ENCODE results near the gene MMP14.
"Not testable (repeated sequence)": the region's sequence is repeated elsewhere in the genome, so short reads cannot be mapped to it uniquely, and the experiment has no call there.

The MMP14 gene

DNA sequence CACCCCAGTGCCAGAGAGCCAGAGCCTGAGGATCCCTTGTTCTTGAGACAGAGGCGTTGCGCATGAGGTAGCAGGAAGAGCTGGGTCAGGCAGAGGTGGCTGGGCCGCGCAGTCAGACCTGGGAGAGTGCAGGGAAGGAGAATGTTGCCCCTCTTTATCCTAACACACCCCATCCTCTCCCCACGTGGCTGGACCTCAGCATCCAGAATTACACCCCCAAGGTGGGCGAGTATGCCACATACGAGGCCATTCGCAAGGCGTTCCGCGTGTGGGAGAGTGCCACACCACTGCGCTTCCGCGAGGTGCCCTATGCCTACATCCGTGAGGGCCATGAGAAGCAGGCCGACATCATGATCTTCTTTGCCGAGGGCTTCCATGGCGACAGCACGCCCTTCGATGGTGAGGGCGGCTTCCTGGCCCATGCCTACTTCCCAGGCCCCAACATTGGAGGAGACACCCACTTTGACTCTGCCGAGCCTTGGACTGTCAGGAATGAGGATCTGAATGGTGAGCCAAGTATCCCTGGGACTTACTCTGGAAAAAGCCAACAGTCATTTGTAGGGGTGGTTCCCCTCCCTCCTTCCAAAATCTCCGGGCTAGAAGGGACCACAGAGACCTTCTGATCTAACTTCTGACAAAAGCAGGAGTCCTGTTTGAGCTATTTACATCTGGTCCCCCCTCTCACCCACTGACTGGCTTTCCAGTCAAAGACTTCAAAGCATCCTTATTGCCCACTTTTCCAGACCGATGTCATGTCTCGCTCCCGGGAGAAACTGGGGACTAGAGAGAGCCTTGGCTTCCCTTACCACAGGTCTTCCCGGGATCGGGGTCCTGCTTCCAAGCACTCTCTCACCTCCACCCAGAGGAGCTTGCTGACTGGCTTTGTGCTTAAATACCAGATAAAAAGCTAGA is 6.1 kb downstream of the MMP14 start:
- no peak for DNase-seq

DNA sequence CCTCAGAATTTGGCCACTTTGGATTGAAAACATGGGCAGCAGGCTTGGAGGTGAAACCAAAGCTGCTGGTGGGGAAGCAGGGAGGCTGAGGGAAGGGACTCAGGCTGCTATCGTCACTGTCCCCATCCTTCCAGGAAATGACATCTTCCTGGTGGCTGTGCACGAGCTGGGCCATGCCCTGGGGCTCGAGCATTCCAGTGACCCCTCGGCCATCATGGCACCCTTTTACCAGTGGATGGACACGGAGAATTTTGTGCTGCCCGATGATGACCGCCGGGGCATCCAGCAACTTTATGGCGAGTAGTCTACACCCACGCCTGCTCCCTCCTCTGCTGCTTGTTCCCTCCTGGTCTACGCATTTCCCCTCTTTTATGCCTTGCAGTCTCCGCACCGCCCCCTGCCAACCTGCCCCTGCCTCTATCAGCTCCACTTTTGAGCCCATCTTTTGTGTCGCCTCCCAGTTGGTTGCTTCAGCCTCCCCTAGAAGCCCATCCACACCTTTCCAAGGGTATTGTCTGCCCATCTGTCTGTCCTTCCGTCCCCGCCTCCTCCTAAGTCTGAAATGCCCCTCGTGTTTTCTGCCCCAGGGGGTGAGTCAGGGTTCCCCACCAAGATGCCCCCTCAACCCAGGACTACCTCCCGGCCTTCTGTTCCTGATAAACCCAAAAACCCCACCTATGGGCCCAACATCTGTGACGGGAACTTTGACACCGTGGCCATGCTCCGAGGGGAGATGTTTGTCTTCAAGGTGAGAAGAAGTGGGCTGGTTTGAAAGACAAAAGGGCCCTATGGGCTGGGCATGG is 6.9 kb downstream of the MMP14 start:
- DNase-seq = no peak

DNA sequence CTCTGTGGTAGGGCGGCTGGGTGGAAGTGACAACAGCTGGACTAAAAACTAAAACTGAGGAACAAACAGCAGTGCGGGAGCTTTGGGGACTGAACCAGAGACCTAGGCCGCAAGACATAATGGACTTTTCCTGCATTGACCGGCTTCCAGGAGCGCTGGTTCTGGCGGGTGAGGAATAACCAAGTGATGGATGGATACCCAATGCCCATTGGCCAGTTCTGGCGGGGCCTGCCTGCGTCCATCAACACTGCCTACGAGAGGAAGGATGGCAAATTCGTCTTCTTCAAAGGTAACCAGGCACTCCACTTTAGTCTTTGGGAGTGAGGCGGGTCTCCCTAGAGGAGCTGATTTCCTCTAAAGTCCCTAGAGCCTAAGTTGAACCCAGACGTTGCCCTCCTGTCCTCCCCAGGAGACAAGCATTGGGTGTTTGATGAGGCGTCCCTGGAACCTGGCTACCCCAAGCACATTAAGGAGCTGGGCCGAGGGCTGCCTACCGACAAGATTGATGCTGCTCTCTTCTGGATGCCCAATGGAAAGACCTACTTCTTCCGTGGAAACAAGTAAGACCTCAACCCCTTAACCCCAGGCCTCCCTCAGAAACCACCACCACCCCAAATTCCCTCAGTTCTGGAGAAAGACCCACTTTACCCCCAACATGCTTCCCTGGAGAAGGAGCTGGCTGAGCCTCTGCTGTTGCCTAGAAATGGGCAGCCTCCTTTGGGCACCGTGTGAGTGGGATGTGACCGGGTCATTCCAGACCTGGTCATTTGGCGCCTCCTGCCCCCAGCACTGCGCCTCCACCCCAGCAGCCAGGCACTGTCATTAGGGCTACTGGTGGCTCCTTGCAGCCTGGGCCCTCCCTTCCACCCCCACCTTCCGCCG is 8.1 kb downstream of the MMP14 start:
- DNase-seq = no peak

DNA sequence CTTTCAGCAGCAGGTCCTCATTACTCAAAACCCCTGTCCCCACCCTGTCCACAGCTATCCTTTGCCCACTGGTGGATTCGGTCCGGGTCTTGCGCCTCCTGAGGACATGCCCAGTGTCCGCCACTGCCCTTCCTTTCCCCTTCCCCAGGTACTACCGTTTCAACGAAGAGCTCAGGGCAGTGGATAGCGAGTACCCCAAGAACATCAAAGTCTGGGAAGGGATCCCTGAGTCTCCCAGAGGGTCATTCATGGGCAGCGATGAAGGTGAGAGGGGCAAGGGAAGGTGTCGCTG is 8.7 kb downstream of the MMP14 start:
- no peak for DNase-seq

DNA sequence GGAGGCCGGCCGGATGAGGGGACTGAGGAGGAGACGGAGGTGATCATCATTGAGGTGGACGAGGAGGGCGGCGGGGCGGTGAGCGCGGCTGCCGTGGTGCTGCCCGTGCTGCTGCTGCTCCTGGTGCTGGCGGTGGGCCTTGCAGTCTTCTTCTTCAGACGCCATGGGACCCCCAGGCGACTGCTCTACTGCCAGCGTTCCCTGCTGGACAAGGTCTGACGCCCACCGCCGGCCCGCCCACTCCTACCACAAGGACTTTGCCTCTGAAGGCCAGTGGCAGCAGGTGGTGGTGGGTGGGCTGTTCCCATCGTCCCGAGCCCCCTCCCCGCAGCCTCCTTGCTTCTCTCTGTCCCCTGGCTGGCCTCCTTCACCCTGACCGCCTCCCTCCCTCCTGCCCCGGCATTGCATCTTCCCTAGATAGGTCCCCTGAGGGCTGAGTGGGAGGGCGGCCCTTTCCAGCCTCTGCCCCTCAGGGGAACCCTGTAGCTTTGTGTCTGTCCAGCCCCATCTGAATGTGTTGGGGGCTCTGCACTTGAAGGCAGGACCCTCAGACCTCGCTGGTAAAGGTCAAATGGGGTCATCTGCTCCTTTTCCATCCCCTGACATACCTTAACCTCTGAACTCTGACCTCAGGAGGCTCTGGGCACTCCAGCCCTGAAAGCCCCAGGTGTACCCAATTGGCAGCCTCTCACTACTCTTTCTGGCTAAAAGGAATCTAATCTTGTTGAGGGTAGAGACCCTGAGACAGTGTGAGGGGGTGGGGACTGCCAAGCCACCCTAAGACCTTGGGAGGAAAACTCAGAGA is 9.6 kb downstream of the MMP14 start:
- no peak for DNase-seq

DNA sequence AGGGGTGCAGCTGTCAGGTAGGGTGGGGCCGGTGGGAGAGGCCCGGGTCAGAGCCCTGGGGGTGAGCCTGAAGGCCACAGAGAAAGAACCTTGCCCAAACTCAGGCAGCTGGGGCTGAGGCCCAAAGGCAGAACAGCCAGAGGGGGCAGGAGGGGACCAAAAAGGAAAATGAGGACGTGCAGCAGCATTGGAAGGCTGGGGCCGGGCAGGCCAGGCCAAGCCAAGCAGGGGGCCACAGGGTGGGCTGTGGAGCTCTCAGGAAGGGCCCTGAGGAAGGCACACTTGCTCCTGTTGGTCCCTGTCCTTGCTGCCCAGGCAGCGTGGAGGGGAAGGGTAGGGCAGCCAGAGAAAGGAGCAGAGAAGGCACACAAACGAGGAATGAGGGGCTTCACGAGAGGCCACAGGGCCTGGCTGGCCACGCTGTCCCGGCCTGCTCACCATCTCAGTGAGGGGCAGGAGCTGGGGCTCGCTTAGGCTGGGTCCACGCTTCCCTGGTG is 10.5 kb downstream of the MMP14 start:
- no peak for DNase-seq

DNA sequence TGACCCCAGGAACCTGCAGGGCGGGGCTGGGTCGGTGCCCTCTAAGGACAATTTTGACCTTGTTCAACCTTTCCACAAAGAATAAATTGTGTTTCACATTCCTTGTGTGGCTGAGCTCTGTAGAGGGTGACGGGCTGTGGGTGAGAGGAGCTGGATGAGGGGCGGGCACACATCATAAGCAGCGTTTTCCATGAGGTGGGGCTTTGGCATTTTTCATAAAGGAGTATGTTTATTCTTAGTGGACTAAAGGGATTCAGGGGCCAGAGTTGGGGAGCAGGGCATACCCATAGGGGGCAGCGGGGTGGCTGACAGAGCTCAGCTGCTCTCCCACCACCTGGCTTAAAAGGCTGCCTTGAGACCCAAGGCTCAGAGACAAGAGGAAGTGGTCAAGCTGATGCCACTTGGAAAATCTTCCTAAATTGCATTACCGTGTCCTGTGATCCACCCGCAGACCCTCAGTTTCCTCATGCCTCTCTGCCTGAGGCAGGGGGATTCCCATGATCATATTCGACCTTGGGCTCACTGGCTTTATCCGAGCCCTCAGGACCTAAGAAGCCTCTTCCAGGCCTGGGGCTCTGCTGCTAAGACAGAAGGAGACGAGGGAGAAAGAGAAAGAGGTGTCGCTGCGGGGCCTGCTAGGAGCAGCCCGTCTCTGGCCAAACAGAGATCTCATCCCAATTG is 11.4 kb downstream of the MMP14 start:
- no peak for DNase-seq

DNA sequence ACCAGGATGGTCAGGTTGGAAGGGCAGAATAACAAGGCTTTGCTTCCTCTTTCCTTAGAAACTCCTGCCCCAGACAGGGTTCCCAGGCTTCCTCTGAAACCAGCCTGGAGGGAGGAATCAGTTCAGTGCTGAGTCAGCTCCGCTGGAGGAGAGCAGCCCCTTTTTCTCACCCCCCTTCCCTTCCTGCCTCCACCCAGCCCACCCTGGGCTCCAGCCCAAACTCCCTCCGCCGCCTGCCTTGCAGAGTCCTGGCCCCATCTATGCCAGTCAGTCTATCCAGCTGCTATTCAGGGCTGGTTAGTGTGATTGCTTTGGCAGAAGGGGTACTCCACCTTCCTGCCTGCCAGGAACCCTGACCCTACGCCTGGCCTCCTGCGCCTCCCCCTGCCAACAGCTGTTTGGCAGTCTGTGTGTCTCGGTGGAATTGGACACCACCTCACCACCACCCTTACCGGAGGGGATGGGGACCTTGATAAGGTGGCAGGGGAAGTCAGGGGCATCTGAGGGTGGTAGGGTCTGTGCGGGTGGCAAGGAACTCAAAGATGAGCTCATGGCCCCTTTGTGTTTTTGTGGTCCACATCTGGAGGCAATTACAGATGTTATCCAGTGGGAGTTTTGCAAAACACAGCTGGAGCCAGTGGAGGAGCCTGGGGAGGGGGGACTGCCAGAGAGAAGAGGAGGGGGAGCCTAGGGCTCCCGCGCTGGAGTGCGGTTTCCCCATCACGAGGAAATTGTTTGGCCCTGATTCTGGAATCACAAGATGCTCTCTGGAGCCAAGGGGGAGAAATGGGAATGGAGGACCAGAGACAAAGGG is 12.2 kb downstream of the MMP14 start:
- no peak for DNase-seq

DNA sequence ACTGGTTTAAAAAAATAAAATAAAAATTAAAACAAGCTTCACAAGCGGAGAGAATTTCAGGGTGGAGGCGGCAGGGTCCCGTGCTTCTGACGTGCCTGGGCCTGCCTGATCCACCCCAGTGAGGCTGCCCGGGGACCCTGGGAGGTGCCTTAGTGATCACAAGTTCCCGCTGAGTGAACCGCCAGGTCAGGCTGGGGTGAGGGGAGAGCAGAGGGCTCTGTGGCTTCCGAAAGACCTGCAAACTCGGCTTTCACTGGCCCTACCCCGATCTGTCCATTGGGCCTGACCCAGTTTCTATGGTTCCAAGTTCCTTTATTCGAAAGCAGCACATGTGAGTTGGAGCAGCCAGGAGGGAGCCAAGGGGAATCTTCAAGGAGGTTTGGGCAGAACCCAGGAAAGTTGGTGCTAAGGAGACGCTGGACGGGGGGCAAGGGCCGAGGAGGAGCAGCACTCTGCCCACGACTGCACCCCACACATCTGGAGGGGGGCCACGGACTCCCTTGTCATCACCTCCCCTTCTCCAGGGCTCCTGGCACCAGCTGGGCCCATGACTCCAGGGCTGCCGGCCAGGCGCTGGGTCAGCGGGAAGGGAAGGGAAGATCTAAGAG is 12.9 kb downstream of the MMP14 start:
- no peak for DNase-seq

DNA sequence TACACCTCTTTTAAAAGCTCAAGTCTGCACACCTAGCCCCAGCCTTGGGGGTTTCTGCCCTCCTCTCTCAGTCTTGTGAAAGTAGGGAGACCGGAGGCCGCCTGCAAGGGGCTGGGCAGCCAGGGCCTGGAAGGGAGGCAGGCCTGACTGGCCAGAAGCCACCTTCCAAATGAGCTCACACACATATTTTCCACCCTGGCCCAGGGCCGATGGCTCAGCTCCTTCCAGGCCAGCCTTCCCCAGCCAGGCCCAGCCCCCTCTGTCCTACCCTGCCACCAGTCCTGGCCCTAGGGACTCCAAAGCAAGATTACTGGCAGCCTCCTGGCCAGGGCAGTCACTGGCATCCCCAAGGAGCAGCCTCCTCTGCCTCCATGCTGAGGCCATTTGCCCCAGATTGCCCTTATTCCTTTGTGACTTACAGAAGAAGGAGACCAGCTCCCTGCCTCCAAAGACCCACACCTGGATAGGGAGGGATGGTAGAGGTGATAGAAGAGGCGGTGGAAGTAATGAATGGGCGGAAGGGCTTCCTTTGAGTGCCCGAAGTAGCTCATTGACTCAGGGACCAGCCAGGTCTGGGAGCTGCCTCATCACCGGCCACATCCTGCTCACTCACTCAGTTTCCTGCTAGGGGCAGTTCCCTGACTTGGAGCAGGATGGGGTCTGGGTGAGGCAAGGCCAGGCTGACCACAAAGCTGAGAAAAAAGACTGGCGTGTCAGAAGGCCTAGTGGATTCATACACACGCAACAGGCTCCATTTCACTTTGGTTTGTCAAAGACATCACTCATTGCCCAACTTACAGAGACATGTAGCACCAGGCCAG is 14.8 kb downstream of the MMP14 start:
- DNase-seq = no peak

DNA sequence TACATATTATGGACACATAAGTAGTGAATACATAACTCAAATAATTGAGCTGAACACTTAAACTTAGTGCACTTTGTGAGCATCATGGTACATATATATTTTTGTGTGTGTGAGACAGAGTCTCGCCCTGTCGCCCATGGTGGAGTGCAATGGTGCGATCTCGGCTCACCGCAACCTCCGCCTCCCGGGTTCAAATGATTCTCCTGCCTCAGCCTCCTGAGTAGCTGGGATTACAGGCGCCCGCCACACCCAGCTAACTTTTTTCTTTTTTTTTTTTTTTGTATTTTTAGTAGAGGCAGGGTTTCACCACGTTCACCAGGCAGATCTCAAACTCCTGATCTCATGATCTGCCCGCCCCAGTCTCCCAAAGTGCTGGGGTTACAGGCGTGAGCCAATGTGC is 15.8 kb downstream of the MMP14 start:
- DNase-seq = not testable (repeated sequence)

DNA sequence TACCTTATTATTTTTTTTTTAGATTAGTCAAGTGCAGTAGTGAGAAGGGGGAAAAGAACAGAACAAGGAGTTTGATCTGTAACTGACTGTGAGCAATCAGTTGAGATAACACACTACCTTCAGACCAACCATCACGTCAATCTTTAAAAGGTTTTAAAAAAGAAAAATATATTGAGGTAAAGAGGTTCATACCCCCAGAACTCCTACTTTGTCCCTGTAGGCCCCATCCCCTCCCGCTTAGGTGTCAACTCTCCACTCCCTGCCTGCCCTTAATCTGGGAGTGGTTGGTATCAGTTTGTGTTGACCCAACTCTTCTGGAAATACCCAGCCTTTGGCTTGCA is 16.2 kb downstream of the MMP14 start:
- no peak for DNase-seq

DNA sequence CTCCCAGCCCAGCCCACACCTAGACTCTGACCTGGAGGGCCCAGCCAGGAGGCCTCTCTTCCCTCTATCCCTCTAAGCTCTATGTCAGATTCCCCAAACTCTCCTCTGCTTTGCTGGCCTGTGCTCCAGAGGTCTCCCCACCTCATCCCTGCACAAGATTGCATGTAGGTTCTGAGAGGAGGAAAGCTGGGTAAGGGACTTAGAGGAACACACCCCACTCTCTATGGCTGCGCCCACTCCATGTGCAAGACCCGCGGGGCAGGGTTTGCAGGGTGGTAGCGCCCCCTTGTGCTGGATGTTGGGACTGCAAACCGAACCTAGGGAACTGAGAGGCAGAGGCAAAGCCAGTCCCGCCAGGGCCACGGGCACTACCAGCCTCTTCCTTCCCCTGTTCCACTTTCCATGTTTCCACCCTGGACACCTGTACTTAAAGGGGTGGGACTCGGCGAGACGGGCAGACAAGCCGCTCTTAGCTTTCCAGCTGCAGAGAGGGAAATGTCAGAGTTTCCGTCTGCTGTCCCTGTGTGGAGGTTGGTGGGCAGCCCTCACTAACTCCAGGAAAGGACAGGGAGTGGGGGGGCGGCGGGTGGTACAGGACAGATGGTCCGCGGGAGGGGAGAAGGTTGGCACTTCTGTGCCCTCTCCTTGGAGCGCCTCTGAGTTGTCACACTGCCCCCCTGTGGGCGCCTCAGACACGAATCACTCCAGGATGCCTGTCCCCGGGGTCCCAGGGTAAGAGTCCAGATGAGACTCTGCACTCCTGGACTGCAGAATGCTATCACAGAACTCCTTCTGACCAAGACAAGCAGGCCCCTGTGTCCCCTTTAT is 16.8 kb downstream of the MMP14 start:
- DNase-seq = peak; percentile 90

DNA sequence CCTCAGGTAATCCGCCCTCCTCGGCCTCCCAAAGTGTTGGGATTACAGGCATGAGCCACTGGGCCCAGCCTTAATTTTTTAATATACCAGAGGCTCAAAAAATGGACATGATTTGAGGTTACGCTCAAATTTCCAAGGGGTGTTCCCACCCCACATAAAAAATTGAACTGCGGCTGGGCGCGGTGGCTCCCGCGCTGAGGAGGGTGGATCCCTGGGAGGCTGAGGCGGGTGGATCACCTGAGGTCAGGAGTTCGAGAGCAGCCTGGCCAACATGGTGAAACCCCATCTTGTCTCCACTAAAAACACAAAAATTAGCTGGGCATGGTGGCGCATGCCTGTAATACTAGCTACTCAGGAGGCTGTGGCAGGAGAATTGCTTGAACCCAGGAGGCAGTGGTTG is 17.9 kb downstream of the MMP14 start:
- not testable (repeated sequence) for DNase-seq

DNA sequence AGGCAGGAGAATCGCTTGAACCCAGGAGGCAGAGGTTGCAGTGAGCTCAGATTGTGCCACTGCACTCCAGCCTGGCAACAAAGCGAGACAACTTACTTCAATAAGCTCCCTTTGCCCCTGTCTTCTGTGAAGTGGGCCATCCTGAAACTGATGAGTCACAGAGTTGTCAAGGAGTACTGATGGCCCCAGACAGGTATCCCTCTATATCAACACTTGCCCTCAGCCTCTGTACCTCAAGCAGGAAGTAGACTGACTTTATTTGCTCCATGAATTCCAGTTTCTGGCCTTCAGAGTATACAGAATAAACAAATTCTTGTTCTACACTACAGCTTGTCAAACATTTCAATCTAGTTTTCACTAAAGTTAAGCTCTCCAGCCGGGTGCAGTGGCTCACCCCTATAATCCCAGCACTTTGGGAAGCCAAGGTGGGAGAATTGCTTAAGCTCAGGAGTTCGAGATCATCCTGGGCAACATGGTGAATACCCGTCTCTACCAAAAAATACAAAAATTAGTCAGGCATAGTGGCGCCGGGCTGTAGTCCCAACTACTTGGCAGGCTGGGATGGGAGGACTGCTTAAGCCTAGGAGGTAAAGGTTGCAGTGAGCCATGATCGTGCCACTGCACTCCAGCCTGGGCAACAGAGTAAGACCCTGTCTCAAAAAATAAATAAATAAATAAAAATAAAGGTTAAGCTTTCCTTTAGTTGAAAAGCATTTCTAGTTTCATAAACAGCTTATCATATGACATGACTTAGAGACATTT is 18.8 kb downstream of the MMP14 start:
- DNase-seq = no peak

DNA sequence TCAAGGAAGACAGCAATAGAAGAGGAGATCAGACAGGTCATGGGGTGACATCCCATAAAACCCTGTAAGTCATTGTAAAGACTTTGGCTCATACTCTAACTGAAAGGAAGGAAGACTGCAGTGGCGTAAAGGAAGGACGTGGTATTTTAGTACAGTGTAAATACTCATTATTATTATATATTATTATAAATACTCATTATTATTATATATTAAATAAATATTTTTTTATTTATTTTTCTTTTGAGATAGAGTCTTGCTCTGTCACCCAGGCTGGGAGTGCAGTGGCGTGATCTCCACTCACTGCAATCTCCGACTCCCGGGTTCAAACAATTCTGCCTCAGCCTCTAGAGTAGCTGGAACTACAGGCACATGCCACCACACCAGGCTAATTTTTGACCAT is 20.0 kb downstream of the MMP14 start:
- no peak for DNase-seq

DNA sequence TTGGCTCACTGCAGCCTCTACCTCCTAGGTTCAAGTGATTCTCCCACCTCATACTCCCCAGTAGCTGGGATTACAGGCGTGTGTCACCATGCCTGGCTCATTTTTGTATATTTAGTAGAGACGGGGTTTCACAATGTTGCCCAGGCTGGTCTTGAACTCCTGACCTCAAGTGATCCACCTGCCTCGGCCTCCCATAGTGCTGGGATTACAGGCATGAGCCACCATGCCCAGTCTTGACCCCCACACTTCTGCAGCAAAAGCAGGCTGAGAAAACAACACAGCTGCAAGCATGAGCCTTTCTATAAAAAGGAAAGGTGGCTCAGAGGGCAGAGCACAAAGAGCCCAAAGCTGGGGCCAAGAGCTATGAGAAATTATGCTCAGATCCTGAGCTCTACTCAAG is 24.0 kb downstream of the MMP14 start:
- DNase-seq = not testable (repeated sequence)

DNA sequence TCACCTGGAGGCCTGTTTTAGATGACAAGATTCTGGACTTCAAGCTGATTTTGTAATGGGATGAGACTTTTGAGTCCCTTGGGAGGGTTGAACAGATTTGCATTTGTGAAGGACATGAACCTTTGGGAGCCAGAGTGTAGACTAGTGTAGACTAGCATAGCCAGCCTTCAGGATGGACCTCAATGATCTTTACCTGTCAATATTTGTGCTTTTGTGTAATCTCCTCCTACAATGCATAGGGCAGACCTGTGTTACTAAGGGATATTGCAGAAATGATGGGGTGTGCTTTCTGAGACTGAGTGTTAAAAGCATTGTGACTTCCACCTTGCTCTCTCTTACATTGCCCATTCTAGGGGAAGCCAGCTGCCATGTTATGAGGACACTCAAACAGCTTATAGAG is 25.3 kb downstream of the MMP14 start:
- DNase-seq = no peak

All from CD4-positive, alpha-beta T cell treated with Interleukin-6 for 4 hours (primary cell).